K562 (cell line): ENCODE data around the gene HMGN2. TPM values are rescaled to one million over a fixed set of nuclear protein-coding genes. Genes with fewer than 3 reads are reported as not detected.

Experiments
- CHCHD3 ChIP-seq: fragments of 250-450 bp; sonication (Bioruptor Pico); IDR thresholded peaks from 2 replicates; pipeline ENCODE4 v2.1.2; 2022; ENCODE audit warnings: mild to moderate bottlenecking
- HNRNPH1 ChIP-seq: fragments of 200-400 bp; formaldehyde crosslinking; optimal IDR thresholded peaks from 2 replicates; pipeline ENCODE3; 2017; ENCODE audit warnings: low read depth, mild to moderate bottlenecking, low read length, moderate library complexity
- MBD1 ChIP-seq: fragments of 250-450 bp; sonication (Bioruptor Pico); IDR thresholded peaks from 2 replicates; pipeline ENCODE4 v1.8.0; 2022; ENCODE audit warnings: inconsistent platforms
- MED1 ChIP-seq: sonication (generic); formaldehyde crosslinking; IDR thresholded peaks from 2 replicates; pipeline ENCODE4 v1.8.1; 2023; ENCODE audit warnings: missing genetic modification reagents, borderline replicate concordance
- PYGO2 ChIP-seq: fragments of 450-650 bp; IDR thresholded peaks from 2 replicates; pipeline ENCODE4 v1.6.1; 2016; ENCODE audit warnings: mild to moderate bottlenecking, missing genetic modification characterization, moderate library complexity, missing compliant biosample characterization
- RBM15 ChIP-seq: fragments of 200-400 bp; formaldehyde crosslinking; IDR thresholded peaks from 2 replicates; pipeline ENCODE4 v1.6.1; 2018; ENCODE audit warnings: mild to moderate bottlenecking, low read length, moderate library complexity; ENCODE audit not compliant: insufficient read depth
- RBM25 ChIP-seq: fragments of 200-400 bp; formaldehyde crosslinking; IDR thresholded peaks from 2 replicates; pipeline ENCODE4 v1.6.1; 2018; ENCODE audit warnings: low read length, low read depth, moderate library complexity; ENCODE audit not compliant: severe bottlenecking
- RBM39 ChIP-seq: fragments of 200-400 bp; formaldehyde crosslinking; optimal IDR thresholded peaks from 2 replicates; pipeline ENCODE3; 2018; ENCODE audit warnings: low read depth, low read length
- SAFB ChIP-seq: fragments of 200-400 bp; formaldehyde crosslinking; IDR thresholded peaks from 2 replicates; pipeline ENCODE4 v1.6.1; 2017; ENCODE audit warnings: low read depth, low read length, borderline replicate concordance
- TEAD2 ChIP-seq: fragments of 450-650 bp; IDR thresholded peaks from 2 replicates; pipeline ENCODE4 v1.6.1; 2016; ENCODE audit warnings: missing genetic modification characterization, control low read depth, missing compliant biosample characterization
- THRAP3 ChIP-seq: fragments of 450-650 bp; IDR thresholded peaks from 2 replicates; pipeline ENCODE4 v1.6.1; 2016; ENCODE audit warnings: mild to moderate bottlenecking, inconsistent platforms, borderline replicate concordance
- ZC3H4 ChIP-seq: sonication (generic); formaldehyde crosslinking; IDR thresholded peaks from 2 replicates; pipeline ENCODE4 v1.9.0; 2021; ENCODE audit warnings: missing genetic modification reagents, borderline replicate concordance
- ZMIZ1 ChIP-seq, 2 experiments: fragments of 150-350 bp in 1 of 2; IDR thresholded peaks; 2 replicates each; pipeline ENCODE4 v1.6.1; 2012 to 2016; ENCODE audit warnings: low read depth in 2 of 2, low read length in 2 of 2, mild to moderate bottlenecking in 1 of 2, moderate library complexity in 1 of 2
- ZNF197 ChIP-seq: fragments of 200-800 bp; sonication (Bioruptor generic); IDR thresholded peaks from 2 replicates; pipeline ENCODE4 v1.6.1; 2016; ENCODE audit warnings: low read depth, missing genetic modification characterization, missing compliant biosample characterization
- ZNF695 ChIP-seq: fragments of 450-650 bp; formaldehyde crosslinking; IDR thresholded peaks from 2 replicates; pipeline ENCODE4 v1.4.0; 2020; ENCODE audit warnings: mild to moderate bottlenecking, moderate library complexity
- polyA plus RNA-seq, 8 experiments: library from polyadenylated mRNA; depleted of rRNA in 4 of 8; stranded (reverse) in 5 of 8; unstranded in 3 of 8; fragments of >200 nt; fragmentation: Nextera tagmentation in 2 of 8; fragmentation: Illumina TruSeq in 1 of 8; extraction: Ambion mirVana in 2 of 8; extraction: Trizol in 1 of 8; gene quantifications; 2 replicates each; pipeline versions ENCODE4 v1.2.1 to v1.2.3, GENCODE V29; 2011 to 2014; ENCODE audit warnings: inconsistent platforms in 1 of 8, missing spikeins in 1 of 8
- total RNA-seq, 7 experiments: library from RNA; depleted of rRNA in 6 of 7; stranded (reverse); fragments of >200 nt in 6 of 7; fragmentation: Illumina TruSeq in 2 of 7; extraction: Trizol in 2 of 7; gene quantifications; 2 replicates each; pipeline versions ENCODE4 v1.2.1 to v1.2.3, GENCODE V29; 2011 to 2021; ENCODE audit warnings: low replicate concordance in 1 of 7
- TF ChIP-seq, protein P1 (sequence below), 3 experiments: fragments of 200-800 bp in 1 of 3; fragments of 250-450 bp in 1 of 3; fragments of 450-650 bp in 1 of 3; sonication (Bioruptor Pico) in 1 of 3; sonication (Bioruptor generic) in 1 of 3; formaldehyde crosslinking in 1 of 3; IDR thresholded peaks; 2 replicates each; pipeline versions ENCODE4 v1.6.1 to v1.8.0; 2016 to 2022; ENCODE audit warnings: mild to moderate bottlenecking in 2 of 3, missing genetic modification characterization in 2 of 3, missing compliant biosample characterization in 1 of 3, moderate library complexity in 1 of 3
- TF ChIP-seq, protein P2 (sequence below): sonication (generic); formaldehyde crosslinking; IDR thresholded peaks from 2 replicates; pipeline ENCODE4 v1.8.0; 2022; ENCODE audit warnings: mild to moderate bottlenecking, missing genetic modification reagents

Gene HMGN2
- total and polyA plus RNA-seq, 9 of the 15 experiments (the other 6 are each of a cell fraction or from before 2014, with no cell fraction given): 370 to 1,354 (median 965) TPM

DNA sequence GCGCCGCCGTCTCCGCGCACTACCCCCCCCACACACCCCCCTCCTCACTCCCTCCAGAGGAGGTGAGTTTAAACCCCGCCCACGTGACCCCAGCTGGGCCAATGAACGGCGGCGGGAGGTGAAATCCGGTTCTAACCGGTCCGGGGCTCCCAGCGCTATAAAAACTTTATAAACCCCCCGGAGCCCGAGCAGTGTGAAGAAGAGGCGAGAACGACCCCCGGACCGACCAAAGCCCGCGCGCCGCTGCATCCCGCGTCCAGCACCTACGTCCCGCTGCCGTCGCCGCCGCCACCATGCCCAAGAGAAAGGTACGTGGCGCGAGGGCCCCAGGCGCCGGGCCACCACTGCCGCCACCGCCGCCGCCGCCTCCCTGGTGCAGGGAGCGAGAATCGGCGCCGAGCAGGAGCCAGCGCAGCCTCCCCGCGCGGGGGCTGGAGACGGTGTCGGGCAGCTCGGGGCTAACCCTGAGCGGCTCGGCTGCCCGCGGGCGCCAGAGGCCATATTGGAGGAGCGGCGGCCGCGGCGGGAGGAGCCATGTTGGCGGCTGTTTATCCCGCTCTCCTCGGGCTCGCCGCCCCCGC is at the start of gene HMGN2 (continued):
- TF ChIP-seq ZMIZ1 (IDR thresholded peaks at IDR 0.05; ENCODE audit: low read depth in 2 of 2, low read length in 2 of 2): peak in 1 of 2 experiments; percentile 82; a peak in 2 of 4 replicates
- peak; percentile 13 for TF ChIP-seq RBM25
- TF ChIP-seq MED1: no peak
- TF ChIP-seq CHCHD3 (CRISPR knock-in tag): no peak
- TF ChIP-seq HNRNPH1: no peak
- TF ChIP-seq SAFB: no peak
- no peak for TF ChIP-seq MBD1 (CRISPR knock-in tag)
- no peak for TF ChIP-seq PYGO2 (tag)
- TF ChIP-seq ZNF695 (CRISPR knock-in tag): peak; percentile 62; the same call in 1 of the 2 replicates
- TF ChIP-seq TEAD2 (tag): no peak
- TF ChIP-seq THRAP3: no peak
- TF ChIP-seq ZNF197 (CRISPR knock-in tag): no peak
- TF ChIP-seq, protein P1, sequence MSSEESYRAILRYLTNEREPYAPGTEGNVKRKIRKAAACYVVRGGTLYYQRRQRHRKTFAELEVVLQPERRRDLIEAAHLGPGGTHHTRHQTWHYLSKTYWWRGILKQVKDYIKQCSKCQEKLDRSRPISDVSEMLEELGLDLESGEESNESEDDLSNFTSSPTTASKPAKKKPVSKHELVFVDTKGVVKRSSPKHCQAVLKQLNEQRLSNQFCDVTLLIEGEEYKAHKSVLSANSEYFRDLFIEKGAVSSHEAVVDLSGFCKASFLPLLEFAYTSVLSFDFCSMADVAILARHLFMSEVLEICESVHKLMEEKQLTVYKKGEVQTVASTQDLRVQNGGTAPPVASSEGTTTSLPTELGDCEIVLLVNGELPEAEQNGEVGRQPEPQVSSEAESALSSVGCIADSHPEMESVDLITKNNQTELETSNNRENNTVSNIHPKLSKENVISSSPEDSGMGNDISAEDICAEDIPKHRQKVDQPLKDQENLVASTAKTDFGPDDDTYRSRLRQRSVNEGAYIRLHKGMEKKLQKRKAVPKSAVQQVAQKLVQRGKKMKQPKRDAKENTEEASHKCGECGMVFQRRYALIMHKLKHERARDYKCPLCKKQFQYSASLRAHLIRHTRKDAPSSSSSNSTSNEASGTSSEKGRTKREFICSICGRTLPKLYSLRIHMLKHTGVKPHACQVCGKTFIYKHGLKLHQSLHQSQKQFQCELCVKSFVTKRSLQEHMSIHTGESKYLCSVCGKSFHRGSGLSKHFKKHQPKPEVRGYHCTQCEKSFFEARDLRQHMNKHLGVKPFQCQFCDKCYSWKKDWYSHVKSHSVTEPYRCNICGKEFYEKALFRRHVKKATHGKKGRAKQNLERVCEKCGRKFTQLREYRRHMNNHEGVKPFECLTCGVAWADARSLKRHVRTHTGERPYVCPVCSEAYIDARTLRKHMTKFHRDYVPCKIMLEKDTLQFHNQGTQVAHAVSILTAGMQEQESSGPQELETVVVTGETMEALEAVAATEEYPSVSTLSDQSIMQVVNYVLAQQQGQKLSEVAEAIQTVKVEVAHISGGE (CRISPR knock-in tag; IDR thresholded peaks at IDR 0.05): peak in 1 of 3 experiments; percentile 73; a peak in 2 of 6 replicates
- TF ChIP-seq, protein P2, sequence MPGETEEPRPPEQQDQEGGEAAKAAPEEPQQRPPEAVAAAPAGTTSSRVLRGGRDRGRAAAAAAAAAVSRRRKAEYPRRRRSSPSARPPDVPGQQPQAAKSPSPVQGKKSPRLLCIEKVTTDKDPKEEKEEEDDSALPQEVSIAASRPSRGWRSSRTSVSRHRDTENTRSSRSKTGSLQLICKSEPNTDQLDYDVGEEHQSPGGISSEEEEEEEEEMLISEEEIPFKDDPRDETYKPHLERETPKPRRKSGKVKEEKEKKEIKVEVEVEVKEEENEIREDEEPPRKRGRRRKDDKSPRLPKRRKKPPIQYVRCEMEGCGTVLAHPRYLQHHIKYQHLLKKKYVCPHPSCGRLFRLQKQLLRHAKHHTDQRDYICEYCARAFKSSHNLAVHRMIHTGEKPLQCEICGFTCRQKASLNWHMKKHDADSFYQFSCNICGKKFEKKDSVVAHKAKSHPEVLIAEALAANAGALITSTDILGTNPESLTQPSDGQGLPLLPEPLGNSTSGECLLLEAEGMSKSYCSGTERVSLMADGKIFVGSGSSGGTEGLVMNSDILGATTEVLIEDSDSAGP (CRISPR knock-in tag): no peak
- no peak for TF ChIP-seq RBM39
- TF ChIP-seq ZC3H4: peak; percentile 71; the same call in 1 of the 2 replicates
- no peak for TF ChIP-seq RBM15
